ENCODE data around the gene OPCML. TPM values are rescaled to one million over a fixed set of nuclear protein-coding genes. Genes with fewer than 3 reads are reported as not detected.

The OPCML gene
- total and polyA plus RNA-seq, 5 donors: 0.14 to 2.8 (median 1.1) TPM

- Histone ChIP-seq H3K27me3 (ENCODE audit: control insufficient read depth, insufficient read depth) (no peaks in the 10 kb centered on the region), H3K4me1 (ENCODE audit: control insufficient read depth, insufficient read depth, low read length) (no peaks in the 10 kb centered on the region), H3K4me3 (ENCODE audit: low read length) (no peak overlapping the region), H3K27ac (ENCODE audit: low read length) (no peak overlapping the region), H3K9me3 (ENCODE audit: control insufficient read depth, low read length) (no peaks in the 10 kb centered on the region)
- 41% methylated on average over 1 of the region's 1 CpG for WGBS
- DNase-seq: no peak
- intact Hi-C loops (cut with DNase I): no loop called here
- ATAC-seq: no peak
These were observed 711.3 kb downstream of the OPCML start for GRCh38 chr11:132821014-132821413.

- Histone ChIP-seq H3K4me1 (ENCODE audit: control insufficient read depth, insufficient read depth, low read length) (no peaks in the 10 kb centered on the region), H3K9me3 (ENCODE audit: control insufficient read depth, low read length) (no peaks in the 10 kb centered on the region), H3K27me3 (ENCODE audit: control insufficient read depth, insufficient read depth) (no peaks in the 10 kb centered on the region), H3K27ac (ENCODE audit: low read length) (no peak overlapping the region), H3K4me3 (ENCODE audit: low read length) (no peak overlapping the region)
- WGBS: 78% methylated on average over 1 of the region's 1 CpG
- intact Hi-C loops (cut with DNase I): no loop called here
- ATAC-seq (no peak), DNase-seq (no peak)
These were observed 713.4 kb downstream of the OPCML start for GRCh38 chr11:132818951-132819350.

GRCh38 chr11:132817387-132817786 is 714.9 kb downstream of the OPCML start:
- Histone ChIP-seq H3K27me3 (ENCODE audit: control insufficient read depth, insufficient read depth) (no peaks in the 10 kb centered on the region), H3K27ac (ENCODE audit: low read length) (no peak overlapping the region), H3K4me3 (ENCODE audit: low read length) (no peak overlapping the region), H3K4me1 (ENCODE audit: control insufficient read depth, insufficient read depth, low read length) (no peaks in the 10 kb centered on the region), H3K9me3 (ENCODE audit: control insufficient read depth, low read length) (no peaks in the 10 kb centered on the region)
- WGBS: 98% methylated on average over 1 of the region's 1 CpG
- ATAC-seq (no peak), DNase-seq (no peak)
- intact Hi-C loops (cut with DNase I): no loop called here

GRCh38 chr11:132814410-132814809 is 717.9 kb downstream of the OPCML start:
- 83% methylated on average over 2 of the region's 2 CpGs for WGBS
- DNase-seq (no peak), ATAC-seq (no peak)
- no peak overlapping the region for H3K27ac ChIP-seq (ENCODE audit: low read length)
- H3K9me3 ChIP-seq (ENCODE audit: control insufficient read depth, low read length): no peaks in the 10 kb centered on the region
- no peak overlapping the region for H3K4me3 ChIP-seq (ENCODE audit: low read length)
- no peaks in the 10 kb centered on the region for H3K27me3 ChIP-seq (ENCODE audit: control insufficient read depth, insufficient read depth)
- intact Hi-C loops (cut with DNase I): no loop called here
- no peaks in the 10 kb centered on the region for H3K4me1 ChIP-seq (ENCODE audit: control insufficient read depth, insufficient read depth, low read length)

- Histone ChIP-seq H3K4me1 (ENCODE audit: control insufficient read depth, insufficient read depth, low read length) (no peaks in the 10 kb centered on the region), H3K27me3 (ENCODE audit: control insufficient read depth, insufficient read depth) (no peaks in the 10 kb centered on the region), H3K27ac (ENCODE audit: low read length) (no peak overlapping the region), H3K9me3 (ENCODE audit: control insufficient read depth, low read length) (no peaks in the 10 kb centered on the region), H3K4me3 (ENCODE audit: low read length) (no peak overlapping the region)
- DNase-seq (no peak), ATAC-seq (no peak)
- intact Hi-C loops (cut with DNase I): no loop called here
- 81% methylated on average over 6 of the region's 6 CpGs for WGBS
These were observed 720.7 kb downstream of the OPCML start for GRCh38 chr11:132811649-132812048.

- H3K27ac ChIP-seq (ENCODE audit: low read length): no peak overlapping the region
- H3K27me3 ChIP-seq (ENCODE audit: control insufficient read depth, insufficient read depth): no peaks in the 10 kb centered on the region
- no peaks in the 10 kb centered on the region for H3K4me1 ChIP-seq (ENCODE audit: control insufficient read depth, insufficient read depth, low read length)
- no peaks in the 10 kb centered on the region for H3K9me3 ChIP-seq (ENCODE audit: control insufficient read depth, low read length)
- no peak for DNase-seq
- intact Hi-C loops (cut with DNase I): no loop called here
- no peak overlapping the region for H3K4me3 ChIP-seq (ENCODE audit: low read length)
- 68% methylated on average over 6 of the region's 6 CpGs for WGBS
- ATAC-seq: no peak
These were observed 723.2 kb downstream of the OPCML start for GRCh38 chr11:132809070-132809469.

GRCh38 chr11:132804258-132804657 is 728.0 kb downstream of the OPCML start:
- DNase-seq: no peak
- H3K4me3 ChIP-seq (ENCODE audit: low read length): no peak overlapping the region
- H3K9me3 ChIP-seq (ENCODE audit: control insufficient read depth, low read length): no peaks in the 10 kb centered on the region
- H3K27me3 ChIP-seq (ENCODE audit: control insufficient read depth, insufficient read depth): no peaks in the 10 kb centered on the region
- H3K27ac ChIP-seq (ENCODE audit: low read length): no peak overlapping the region
- no peaks in the 10 kb centered on the region for H3K4me1 ChIP-seq (ENCODE audit: control insufficient read depth, insufficient read depth, low read length)
- no peak for ATAC-seq
- WGBS: 90% methylated on average over 4 of the region's 4 CpGs
- intact Hi-C loops (cut with DNase I): no loop called here

GRCh38 chr11:132803436-132803835 is 728.9 kb downstream of the OPCML start:
- WGBS: 83% methylated on average over 2 of the region's 2 CpGs

GRCh38 chr11:132802947-132803346 is 729.4 kb downstream of the OPCML start:
- no peak overlapping the region for H3K4me3 ChIP-seq (ENCODE audit: low read length)
- H3K9me3 ChIP-seq (ENCODE audit: control insufficient read depth, low read length): no peaks in the 10 kb centered on the region
- H3K27ac ChIP-seq (ENCODE audit: low read length): no peak overlapping the region
- no peak for ATAC-seq
- DNase-seq: no peak
- 80% methylated on average over 4 of the region's 4 CpGs for WGBS
- H3K27me3 ChIP-seq (ENCODE audit: control insufficient read depth, insufficient read depth): no peaks in the 10 kb centered on the region
- intact Hi-C loops (cut with DNase I): no loop called here
- no peaks in the 10 kb centered on the region for H3K4me1 ChIP-seq (ENCODE audit: control insufficient read depth, insufficient read depth, low read length)

More at GRCh38 chr11:132803436-132803835, 728.9 kb downstream of the OPCML start:
- Histone ChIP-seq H3K27ac (ENCODE audit: low read length) (no peak overlapping the region), H3K9me3 (ENCODE audit: control insufficient read depth, low read length) (no peaks in the 10 kb centered on the region), H3K4me3 (ENCODE audit: low read length) (no peak overlapping the region), H3K4me1 (ENCODE audit: control insufficient read depth, insufficient read depth, low read length) (no peaks in the 10 kb centered on the region), H3K27me3 (ENCODE audit: control insufficient read depth, insufficient read depth) (no peaks in the 10 kb centered on the region)
- no peak for ATAC-seq
- no peak for DNase-seq
- intact Hi-C loops (cut with DNase I): no loop called here

GRCh38 chr11:132793831-132794230 is 738.5 kb downstream of the OPCML start:
- Histone ChIP-seq H3K9me3 (ENCODE audit: control insufficient read depth, low read length) (no peaks in the 10 kb centered on the region), H3K4me1 (ENCODE audit: control insufficient read depth, insufficient read depth, low read length) (no peaks in the 10 kb centered on the region), H3K27me3 (ENCODE audit: control insufficient read depth, insufficient read depth) (no peaks in the 10 kb centered on the region), H3K4me3 (ENCODE audit: low read length) (no peak overlapping the region), H3K27ac (ENCODE audit: low read length) (no peak overlapping the region)
- 82% methylated on average over 9 of the region's 9 CpGs for WGBS
- no peak for DNase-seq
- intact Hi-C loops (cut with DNase I): no loop called here
- no peak for ATAC-seq

GRCh38 chr11:132792341-132793140 is 739.8 kb downstream of the OPCML start:
- H3K4me3 ChIP-seq (ENCODE audit: low read length): no peak overlapping the region
- H3K9me3 ChIP-seq (ENCODE audit: control insufficient read depth, low read length): no peaks in the 10 kb centered on the region
- H3K4me1 ChIP-seq (ENCODE audit: control insufficient read depth, insufficient read depth, low read length): no peaks in the 10 kb centered on the region
- 33% methylated on average over 29 of the region's 29 CpGs for WGBS
- peak in 1 of 2 donors; percentile 51 for ATAC-seq
- intact Hi-C loops (cut with DNase I): no loop called here
- no peak overlapping the region for H3K27ac ChIP-seq (ENCODE audit: low read length)
- H3K27me3 ChIP-seq (ENCODE audit: control insufficient read depth, insufficient read depth): no peaks in the 10 kb centered on the region
- peak in 1 of 3 donors; percentile 44 for DNase-seq

GRCh38 chr11:132790971-132791370 is 741.3 kb downstream of the OPCML start:
- no peaks in the 10 kb centered on the region for H3K27me3 ChIP-seq (ENCODE audit: control insufficient read depth, insufficient read depth)
- no peak overlapping the region for H3K4me3 ChIP-seq (ENCODE audit: low read length)
- no peaks in the 10 kb centered on the region for H3K9me3 ChIP-seq (ENCODE audit: control insufficient read depth, low read length)
- 94% methylated on average over 7 of the region's 7 CpGs for WGBS
- H3K4me1 ChIP-seq (ENCODE audit: control insufficient read depth, insufficient read depth, low read length): no peaks in the 10 kb centered on the region
- intact Hi-C loops (cut with DNase I): no loop called here
- DNase-seq (no peak), ATAC-seq (no peak)
- no peak overlapping the region for H3K27ac ChIP-seq (ENCODE audit: low read length)

Data from right cardiac atrium (tissue), 5 donors.